Astrocyte of the cerebellum (primary cell): ENCODE data around the gene MAGI3.
"Not testable (repeated sequence)": the region's sequence is repeated elsewhere in the genome, so short reads cannot be mapped to it uniquely, and the experiment has no call there.

Experiments
- DNase-seq: peaks from one replicate; pipeline ENCODE4 v3.0.0-alpha.2; 2011; ENCODE audit warnings: low read depth
- H3K4me3 ChIP-seq: 2 replicates; pipeline ENCODE4 v1.5.1; 2011; ENCODE audit warnings: mild to moderate bottlenecking, low read depth, low read length, moderate library complexity
- in situ Hi-C: cut with HindIII; loops from 2 replicates; pipeline ENCODE4 v1.10.0; 2017; ENCODE audit warnings: low sequenced_read_pairs
- TF ChIP-seq, protein P1 (sequence below): IDR thresholded peaks from 2 replicates; pipeline ENCODE4 v1.5.1; 2012; ENCODE audit warnings: low read length, low read depth, moderate library complexity, mild to moderate bottlenecking; ENCODE audit errors: missing control alignments

The MAGI3 gene

DNA sequence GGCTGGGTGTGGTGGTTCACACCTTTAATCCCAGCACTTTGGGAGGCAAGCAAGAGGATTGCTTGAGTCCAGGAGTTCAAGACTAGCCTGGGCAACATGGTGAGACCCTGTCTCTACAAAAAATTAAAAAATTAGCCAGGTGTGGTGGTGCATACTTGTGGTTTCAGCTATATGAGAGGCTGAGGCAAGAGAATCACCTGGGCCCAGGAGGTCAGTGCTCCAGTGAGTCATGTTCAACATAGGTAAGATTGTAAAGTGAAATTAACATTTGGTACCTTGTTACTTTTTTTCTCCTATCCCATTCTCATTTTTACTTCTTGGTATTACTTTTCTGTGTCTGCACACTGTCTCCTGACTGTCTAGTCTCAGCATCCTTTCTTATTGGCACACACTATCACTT, 19.0 kb downstream of the MAGI3 start:
- no peak for DNase-seq
- TF ChIP-seq, protein P1, sequence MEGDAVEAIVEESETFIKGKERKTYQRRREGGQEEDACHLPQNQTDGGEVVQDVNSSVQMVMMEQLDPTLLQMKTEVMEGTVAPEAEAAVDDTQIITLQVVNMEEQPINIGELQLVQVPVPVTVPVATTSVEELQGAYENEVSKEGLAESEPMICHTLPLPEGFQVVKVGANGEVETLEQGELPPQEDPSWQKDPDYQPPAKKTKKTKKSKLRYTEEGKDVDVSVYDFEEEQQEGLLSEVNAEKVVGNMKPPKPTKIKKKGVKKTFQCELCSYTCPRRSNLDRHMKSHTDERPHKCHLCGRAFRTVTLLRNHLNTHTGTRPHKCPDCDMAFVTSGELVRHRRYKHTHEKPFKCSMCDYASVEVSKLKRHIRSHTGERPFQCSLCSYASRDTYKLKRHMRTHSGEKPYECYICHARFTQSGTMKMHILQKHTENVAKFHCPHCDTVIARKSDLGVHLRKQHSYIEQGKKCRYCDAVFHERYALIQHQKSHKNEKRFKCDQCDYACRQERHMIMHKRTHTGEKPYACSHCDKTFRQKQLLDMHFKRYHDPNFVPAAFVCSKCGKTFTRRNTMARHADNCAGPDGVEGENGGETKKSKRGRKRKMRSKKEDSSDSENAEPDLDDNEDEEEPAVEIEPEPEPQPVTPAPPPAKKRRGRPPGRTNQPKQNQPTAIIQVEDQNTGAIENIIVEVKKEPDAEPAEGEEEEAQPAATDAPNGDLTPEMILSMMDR = no peak
- no peak overlapping the region for H3K4me3 ChIP-seq
- in situ Hi-C loops = no loop called here

DNA sequence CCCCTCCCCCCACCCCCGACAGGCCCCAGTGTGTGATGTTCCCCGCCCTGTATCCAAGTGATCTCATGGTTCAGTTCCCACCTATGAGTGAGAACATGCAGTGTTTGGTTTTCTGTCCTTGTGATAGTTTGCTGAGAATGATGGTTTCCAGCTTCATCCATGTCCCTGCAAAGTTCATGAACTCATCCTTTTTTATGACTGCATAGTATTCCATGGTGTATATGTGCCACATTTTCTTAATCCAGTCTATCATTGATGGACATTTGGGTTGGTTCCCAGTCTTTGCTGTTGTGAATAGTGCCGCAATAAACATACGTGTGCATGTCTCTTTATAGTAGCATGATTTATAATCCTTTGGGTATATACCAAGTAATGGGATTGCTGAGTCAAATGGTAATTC, 21.7 kb downstream of the MAGI3 start:
- DNase-seq, in situ Hi-C loops, H3K4me3 ChIP-seq: not testable (repeated sequence)

DNA sequence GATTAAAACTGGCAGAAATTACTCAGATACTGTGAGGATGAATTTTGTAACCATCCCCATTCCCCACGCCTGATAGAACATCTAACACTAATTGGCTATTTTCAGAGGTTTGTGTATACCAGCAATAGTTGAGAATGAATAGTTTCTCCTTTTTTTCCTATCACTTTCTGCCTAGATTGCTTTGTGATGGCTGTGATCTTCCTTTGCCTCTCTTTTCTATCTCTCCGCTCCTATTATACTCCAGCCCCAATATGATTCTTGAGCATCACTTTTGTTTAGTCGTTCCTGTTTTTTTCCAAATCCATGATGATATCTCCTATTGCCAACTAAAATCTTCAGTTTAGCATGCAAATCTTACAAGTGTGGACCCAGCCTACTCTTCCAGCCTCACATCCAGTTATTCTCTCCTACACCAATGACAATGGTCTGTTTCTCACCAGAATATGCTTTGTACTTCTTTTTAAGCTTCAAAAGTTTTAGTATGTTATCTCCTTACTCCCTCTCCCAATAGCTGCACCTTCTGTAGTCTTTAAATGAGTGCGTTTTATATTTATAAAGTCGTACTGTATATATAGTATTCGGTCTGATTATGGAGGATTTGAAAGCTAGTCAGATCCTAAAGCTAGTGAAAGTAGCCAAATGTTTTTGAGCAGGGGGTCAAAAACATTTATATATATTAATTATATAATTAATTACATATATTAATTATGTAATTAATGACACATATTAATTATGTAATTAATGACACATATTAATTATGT, 25.2 kb downstream of the MAGI3 start:
- no peak for DNase-seq
- TF ChIP-seq, protein P1 = no peak
- H3K4me3 ChIP-seq = no peak overlapping the region
- in situ Hi-C loops = no loop called here

DNA sequence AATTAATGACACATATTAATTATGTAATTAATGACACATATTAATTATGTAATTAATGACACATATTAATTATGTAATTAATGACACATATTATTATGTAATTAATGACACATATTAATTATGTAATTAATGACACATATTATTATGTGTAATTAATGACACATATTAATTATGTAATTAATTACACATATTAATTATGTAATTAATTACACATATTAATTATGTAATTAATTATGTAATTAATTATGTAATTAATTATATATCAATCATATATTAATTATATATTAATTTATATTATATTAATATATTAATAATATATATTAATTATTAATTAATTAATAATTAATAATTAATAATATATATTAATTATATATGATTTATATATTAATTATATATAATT, 25.8 kb downstream of the MAGI3 start:
- DNase-seq, H3K4me3 ChIP-seq, in situ Hi-C loops: not testable (repeated sequence)

DNA sequence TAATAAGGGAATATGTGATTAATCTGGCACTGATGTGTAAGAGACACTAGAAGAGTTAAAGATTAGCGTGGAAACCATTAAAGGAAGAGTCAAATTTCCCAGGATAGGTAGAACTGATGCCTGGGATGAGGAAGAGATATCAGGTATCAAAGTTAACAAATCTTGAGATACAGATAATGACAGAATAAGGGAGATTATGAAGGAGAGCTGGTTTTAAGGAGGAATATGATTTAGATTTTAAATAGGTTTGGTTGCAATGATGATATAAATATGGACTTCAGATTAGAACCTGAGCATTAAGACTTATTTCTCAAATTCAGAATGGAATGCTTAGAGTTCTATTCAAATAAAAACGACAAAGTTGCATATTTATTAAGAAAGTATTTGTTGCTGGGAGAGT, 26.2 kb downstream of the MAGI3 start:
- TF ChIP-seq, protein P1 = no peak
- H3K4me3 ChIP-seq = no peak overlapping the region
- no peak for DNase-seq
- in situ Hi-C loops = no loop called here

DNA sequence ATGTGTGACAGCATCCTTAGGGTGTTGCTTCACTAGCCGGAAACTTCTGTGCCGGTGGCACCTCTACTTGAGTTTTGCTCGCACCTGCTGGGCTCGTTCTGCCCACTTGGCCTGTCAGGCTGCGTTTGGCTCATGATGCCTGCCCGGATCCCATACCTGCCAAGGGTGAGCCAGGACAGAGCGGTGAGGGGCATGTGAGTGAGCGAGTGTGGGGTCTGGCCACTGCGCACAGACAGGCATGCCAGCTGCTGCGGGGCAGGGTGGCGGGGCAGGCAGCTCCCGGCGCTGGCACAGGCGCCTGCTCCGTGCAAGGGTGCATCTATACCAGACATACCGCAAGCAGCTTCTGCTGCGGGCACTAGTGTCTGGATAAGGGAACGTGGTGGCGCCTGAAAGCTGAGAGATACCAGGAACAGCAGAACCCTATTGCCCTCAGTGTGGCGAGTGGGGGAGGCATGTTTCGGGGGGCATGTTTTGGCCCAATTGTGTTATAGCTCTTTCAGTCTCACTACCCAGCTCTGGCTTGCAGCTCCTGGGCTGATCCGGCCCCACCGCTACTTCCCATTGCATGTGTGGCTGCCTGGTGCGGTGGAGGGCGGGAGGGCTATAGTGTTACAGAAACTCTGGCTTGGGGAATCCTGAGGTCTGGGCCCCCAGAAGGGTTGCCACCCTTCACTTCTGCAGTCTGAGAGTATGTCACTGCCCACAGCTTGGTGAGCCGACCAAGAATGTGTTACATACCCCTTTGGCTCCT, 32.2 kb downstream of the MAGI3 start:
- DNase-seq = no peak
- in situ Hi-C loops = no loop called here
- TF ChIP-seq, protein P1 = no peak

DNA sequence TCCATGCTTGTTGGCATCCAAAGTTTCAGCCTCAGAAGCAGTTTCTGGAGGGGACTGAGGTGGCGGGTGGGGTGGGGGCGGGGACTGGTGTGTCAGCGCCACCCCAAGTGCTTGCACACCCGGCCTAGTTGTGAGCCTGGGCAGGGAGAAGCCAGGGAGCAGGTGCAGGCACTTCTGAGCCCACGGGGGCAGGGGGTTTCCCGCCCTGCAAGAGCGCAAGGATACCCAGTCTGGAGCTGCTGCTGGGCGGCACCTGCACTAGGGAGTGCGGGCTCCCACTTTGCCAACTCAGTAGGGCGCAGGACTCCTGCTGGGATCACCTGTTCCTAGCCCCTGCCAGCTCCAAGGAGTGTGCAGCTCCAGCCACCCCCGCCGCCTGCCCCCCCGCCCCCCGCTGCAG, 33.5 kb downstream of the MAGI3 start:
- TF ChIP-seq, protein P1 = no peak
- H3K4me3 ChIP-seq = no peak overlapping the region
- in situ Hi-C loops = no loop called here
- DNase-seq = no peak

More for the DNA sequence above, 32.2 kb downstream of the MAGI3 start:
- H3K4me3 ChIP-seq = no peak overlapping the region
